K562 (cell line): Measurements from ENCODE around the gene TMEM41A. TPM values are rescaled to one million over a fixed set of nuclear protein-coding genes. Genes with fewer than 3 reads are reported as not detected.

Source experiments
- BHLHE40 ChIP-seq: IDR thresholded peaks from 2 replicates; pipeline ENCODE4 v1.6.1; 2011; ENCODE audit warnings: low read length, improper control_type of control experiment
- CBX8 ChIP-seq: fragments of 200-600 bp; sonication (generic); IDR thresholded peaks from 2 replicates; pipeline ENCODE4 v1.6.1; 2012; ENCODE audit warnings: borderline replicate concordance, mixed run types, low read depth, mild to moderate bottlenecking, moderate library complexity, mixed read lengths, low read length, control low read depth, inconsistent platforms; ENCODE audit not compliant: poor library complexity, severe bottlenecking; ENCODE audit errors: extremely low read depth
- GABPB1 ChIP-seq: sonication (generic); formaldehyde crosslinking; IDR thresholded peaks from 2 replicates; pipeline ENCODE4 v1.8.0; 2022; ENCODE audit warnings: mild to moderate bottlenecking, missing genetic modification reagents
- GABPB2 ChIP-seq: fragments of 250-450 bp; sonication (Bioruptor Pico); conservative IDR thresholded peaks from 2 replicates; pipeline ENCODE4 v1.5.1; 2021; ENCODE audit warnings: mild to moderate bottlenecking
- GATA2 ChIP-seq: sonication (generic); formaldehyde crosslinking; IDR thresholded peaks from 2 replicates; pipeline ENCODE4 v1.4.0; 2020; ENCODE audit warnings: mild to moderate bottlenecking, missing genetic modification reagents
- MAFG ChIP-seq: fragments of 450-650 bp; conservative IDR thresholded peaks from 2 replicates; pipeline ENCODE4 v1.6.1; 2016; ENCODE audit warnings: missing genetic modification characterization, missing compliant biosample characterization
- MEF2A ChIP-seq: IDR thresholded peaks from 2 replicates; pipeline ENCODE4 v1.6.1; 2011; ENCODE audit warnings: low read depth, mild to moderate bottlenecking, low read length, moderate library complexity; ENCODE audit not compliant: control insufficient read depth
- RCOR1 ChIP-seq, 2 experiments: IDR thresholded peaks; 2 replicates each; pipeline ENCODE4 v1.6.1; 2012; ENCODE audit warnings: low read depth in 2 of 2, low read length in 2 of 2, borderline replicate concordance in 1 of 2, improper control_type of control experiment in 1 of 2
- SRSF1 ChIP-seq: fragments of 200-400 bp; formaldehyde crosslinking; IDR thresholded peaks from 2 replicates; pipeline ENCODE4 v1.6.1; 2017; ENCODE audit warnings: mild to moderate bottlenecking, low read depth, low read length, moderate library complexity
- TEAD2 ChIP-seq: fragments of 450-650 bp; IDR thresholded peaks from 2 replicates; pipeline ENCODE4 v1.6.1; 2016; ENCODE audit warnings: missing genetic modification characterization, control low read depth, missing compliant biosample characterization
- U2AF1 ChIP-seq: fragments of 200-400 bp; formaldehyde crosslinking; optimal IDR thresholded peaks from 2 replicates; pipeline ENCODE3; 2017; ENCODE audit warnings: mild to moderate bottlenecking, low read depth, low read length, moderate library complexity
- ZKSCAN8 ChIP-seq: fragments of 200-800 bp; sonication (Bioruptor generic); IDR thresholded peaks from 2 replicates; pipeline ENCODE4 v1.6.1; 2016; ENCODE audit warnings: missing genetic modification characterization, missing compliant biosample characterization
- ZNF239 ChIP-seq: fragments of 250-450 bp; sonication (Bioruptor Pico); IDR thresholded peaks from 2 replicates; pipeline ENCODE4 v1.4.0; 2020; ENCODE audit warnings: mild to moderate bottlenecking
- ZNF354B ChIP-seq: fragments of 250-450 bp; sonication (Bioruptor Pico); IDR thresholded peaks from 2 replicates; pipeline ENCODE4 v1.4.0; 2020
- ZNF589 ChIP-seq: fragments of 200-800 bp; sonication (Bioruptor generic); IDR thresholded peaks from 2 replicates; pipeline ENCODE4 v1.6.1; 2016; ENCODE audit warnings: low read depth, missing genetic modification characterization, missing compliant biosample characterization
- polyA plus RNA-seq, 8 experiments: library from polyadenylated mRNA; depleted of rRNA in 4 of 8; stranded (reverse) in 5 of 8; unstranded in 3 of 8; fragments of >200 nt; fragmentation: Nextera tagmentation in 2 of 8; fragmentation: Illumina TruSeq in 1 of 8; extraction: Ambion mirVana in 2 of 8; extraction: Trizol in 1 of 8; gene quantifications; 2 replicates each; pipeline versions ENCODE4 v1.2.1 to v1.2.3, GENCODE V29; 2011 to 2014; ENCODE audit warnings: inconsistent platforms in 1 of 8, missing spikeins in 1 of 8
- total RNA-seq, 7 experiments: library from RNA; depleted of rRNA in 6 of 7; stranded (reverse); fragments of >200 nt in 6 of 7; fragmentation: Illumina TruSeq in 2 of 7; extraction: Trizol in 2 of 7; gene quantifications; 2 replicates each; pipeline versions ENCODE4 v1.2.1 to v1.2.3, GENCODE V29; 2011 to 2021; ENCODE audit warnings: low replicate concordance in 1 of 7
- TF ChIP-seq, protein P1 (sequence below): fragments of 450-650 bp; IDR thresholded peaks from 2 replicates; pipeline ENCODE4 v1.6.1; 2016; ENCODE audit warnings: low read depth
- TF ChIP-seq, protein P2 (sequence below): fragments of 250-450 bp; sonication (Bioruptor Pico); IDR thresholded peaks from 2 replicates; pipeline ENCODE4 v1.5.0; 2020; ENCODE audit warnings: mild to moderate bottlenecking, borderline replicate concordance

Gene TMEM41A
- total and polyA plus RNA-seq, 9 of the 15 experiments (the other 6 are each of a cell fraction or from before 2014, with no cell fraction given): 22.5 to 65.9 (median 31.5) TPM

DNA sequence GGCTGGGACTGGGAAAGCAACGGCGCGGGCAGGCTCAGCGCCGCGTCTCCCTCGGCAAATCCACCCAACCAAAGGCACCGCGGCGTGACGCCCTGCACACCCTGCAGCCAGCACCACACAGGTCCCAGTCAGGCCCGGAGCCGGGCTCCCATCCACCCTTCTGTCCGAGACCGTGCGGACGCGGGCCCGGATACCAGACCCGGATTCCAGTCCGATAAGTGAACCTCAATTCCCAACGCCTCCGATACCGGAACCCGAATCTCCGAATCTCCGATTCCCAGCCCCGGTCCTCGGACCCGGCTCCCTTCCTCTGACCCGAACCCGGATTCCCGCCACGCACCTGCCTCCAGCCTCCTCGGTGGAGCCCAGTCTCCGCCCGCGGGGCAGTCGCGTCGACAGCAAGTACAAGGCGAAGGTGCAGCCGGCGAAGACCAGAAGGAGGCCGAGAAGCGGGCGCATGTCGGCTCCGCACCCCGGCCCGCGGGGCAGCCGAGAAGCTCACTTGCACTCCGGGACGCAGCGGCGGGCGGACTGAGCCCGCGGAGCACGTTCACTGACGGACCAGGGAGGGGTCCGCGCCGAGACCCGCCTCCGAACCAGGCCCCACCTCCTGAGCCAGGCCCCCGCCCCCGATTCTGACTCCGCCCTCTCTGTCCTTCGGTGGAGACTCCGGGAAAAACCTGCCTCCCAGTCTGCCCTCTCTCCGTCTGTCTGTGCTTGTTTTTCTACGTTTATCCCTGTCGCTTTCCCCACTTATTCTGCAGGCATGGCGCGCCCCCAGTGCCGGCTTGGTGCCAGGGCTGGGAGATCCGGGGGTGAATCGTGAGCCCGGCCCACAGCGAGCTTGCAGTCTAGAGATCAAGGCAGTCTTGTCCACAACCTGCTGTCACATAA lies at the start of gene TMEM41A (continued):
- TF ChIP-seq, protein P1, sequence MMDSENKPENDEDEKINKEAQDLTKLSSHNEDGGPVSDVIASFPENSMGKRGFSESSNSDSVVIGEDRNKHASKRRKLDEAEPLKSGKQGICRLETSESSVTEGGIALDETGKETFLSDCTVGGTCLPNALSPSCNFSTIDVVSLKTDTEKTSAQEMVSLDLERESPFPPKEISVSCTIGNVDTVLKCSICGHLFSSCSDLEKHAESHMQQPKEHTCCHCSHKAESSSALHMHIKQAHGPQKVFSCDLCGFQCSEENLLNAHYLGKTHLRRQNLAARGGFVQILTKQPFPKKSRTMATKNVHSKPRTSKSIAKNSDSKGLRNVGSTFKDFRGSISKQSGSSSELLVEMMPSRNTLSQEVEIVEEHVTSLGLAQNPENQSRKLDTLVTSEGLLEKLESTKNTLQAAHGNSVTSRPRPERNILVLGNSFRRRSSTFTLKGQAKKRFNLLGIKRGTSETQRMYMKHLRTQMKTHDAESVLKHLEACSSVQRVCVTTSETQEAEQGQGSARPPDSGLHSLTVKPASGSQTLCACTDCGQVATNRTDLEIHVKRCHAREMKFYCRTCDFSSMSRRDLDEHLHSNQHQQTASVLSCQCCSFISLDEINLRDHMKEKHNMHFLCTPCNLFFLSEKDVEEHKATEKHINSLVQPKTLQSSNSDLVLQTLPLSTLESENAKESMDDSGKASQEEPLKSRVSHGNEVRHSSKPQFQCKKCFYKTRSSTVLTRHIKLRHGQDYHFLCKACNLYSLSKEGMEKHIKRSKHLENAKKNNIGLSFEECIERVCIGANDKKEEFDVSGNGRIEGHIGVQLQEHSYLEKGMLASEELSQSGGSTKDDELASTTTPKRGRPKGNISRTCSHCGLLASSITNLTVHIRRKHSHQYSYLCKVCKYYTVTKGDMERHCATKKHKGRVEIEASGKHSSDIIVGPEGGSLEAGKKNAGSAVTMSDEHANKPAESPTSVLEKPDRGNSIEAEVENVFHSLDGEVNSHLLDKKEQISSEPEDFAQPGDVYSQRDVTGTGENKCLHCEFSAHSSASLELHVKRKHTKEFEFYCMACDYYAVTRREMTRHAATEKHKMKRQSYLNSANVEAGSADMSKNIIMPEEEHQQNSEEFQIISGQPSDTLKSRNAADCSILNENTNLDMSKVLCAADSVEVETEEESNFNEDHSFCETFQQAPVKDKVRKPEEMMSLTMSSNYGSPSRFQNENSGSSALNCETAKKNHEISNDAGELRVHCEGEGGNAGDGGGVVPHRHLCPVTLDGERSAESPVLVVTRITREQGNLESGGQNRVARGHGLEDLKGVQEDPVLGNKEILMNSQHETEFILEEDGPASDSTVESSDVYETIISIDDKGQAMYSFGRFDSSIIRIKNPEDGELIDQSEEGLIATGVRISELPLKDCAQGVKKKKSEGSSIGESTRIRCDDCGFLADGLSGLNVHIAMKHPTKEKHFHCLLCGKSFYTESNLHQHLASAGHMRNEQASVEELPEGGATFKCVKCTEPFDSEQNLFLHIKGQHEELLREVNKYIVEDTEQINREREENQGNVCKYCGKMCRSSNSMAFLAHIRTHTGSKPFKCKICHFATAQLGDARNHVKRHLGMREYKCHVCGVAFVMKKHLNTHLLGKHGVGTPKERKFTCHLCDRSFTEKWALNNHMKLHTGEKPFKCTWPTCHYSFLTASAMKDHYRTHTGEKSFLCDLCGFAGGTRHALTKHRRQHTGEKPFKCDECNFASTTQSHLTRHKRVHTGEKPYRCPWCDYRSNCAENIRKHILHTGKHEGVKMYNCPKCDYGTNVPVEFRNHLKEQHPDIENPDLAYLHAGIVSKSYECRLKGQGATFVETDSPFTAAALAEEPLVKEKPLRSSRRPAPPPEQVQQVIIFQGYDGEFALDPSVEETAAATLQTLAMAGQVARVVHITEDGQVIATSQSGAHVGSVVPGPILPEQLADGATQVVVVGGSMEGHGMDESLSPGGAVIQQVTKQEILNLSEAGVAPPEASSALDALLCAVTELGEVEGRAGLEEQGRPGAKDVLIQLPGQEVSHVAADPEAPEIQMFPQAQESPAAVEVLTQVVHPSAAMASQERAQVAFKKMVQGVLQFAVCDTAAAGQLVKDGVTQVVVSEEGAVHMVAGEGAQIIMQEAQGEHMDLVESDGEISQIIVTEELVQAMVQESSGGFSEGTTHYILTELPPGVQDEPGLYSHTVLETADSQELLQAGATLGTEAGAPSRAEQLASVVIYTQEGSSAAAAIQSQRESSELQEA: no peak
- peak; percentile 91 for TF ChIP-seq U2AF1
- TF ChIP-seq GABPB1: peak; percentile 98
- TF ChIP-seq TEAD2: no peak
- TF ChIP-seq BHLHE40: peak; percentile 61; the same call in 1 of the 2 replicates
- peak; percentile 28; the same call in 1 of the 2 replicates for TF ChIP-seq ZNF239
- TF ChIP-seq ZNF354B (CRISPR knock-in tag): no peak
- no peak for TF ChIP-seq CBX8
- TF ChIP-seq RCOR1 (IDR thresholded peaks at IDR 0.05; ENCODE audit: borderline replicate concordance in 1 of 2, low read depth in 2 of 2, low read length in 2 of 2): peak in 1 of 2 experiments; percentile 72; a peak in 2 of 4 replicates
- peak; percentile 57; the same call in 1 of the 2 replicates for TF ChIP-seq GATA2 (CRISPR knock-in tag)
- no peak for TF ChIP-seq SRSF1
- TF ChIP-seq, protein P2, sequence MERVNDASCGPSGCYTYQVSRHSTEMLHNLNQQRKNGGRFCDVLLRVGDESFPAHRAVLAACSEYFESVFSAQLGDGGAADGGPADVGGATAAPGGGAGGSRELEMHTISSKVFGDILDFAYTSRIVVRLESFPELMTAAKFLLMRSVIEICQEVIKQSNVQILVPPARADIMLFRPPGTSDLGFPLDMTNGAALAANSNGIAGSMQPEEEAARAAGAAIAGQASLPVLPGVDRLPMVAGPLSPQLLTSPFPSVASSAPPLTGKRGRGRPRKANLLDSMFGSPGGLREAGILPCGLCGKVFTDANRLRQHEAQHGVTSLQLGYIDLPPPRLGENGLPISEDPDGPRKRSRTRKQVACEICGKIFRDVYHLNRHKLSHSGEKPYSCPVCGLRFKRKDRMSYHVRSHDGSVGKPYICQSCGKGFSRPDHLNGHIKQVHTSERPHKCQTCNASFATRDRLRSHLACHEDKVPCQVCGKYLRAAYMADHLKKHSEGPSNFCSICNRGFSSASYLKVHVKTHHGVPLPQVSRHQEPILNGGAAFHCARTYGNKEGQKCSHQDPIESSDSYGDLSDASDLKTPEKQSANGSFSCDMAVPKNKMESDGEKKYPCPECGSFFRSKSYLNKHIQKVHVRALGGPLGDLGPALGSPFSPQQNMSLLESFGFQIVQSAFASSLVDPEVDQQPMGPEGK: no peak
- no peak for TF ChIP-seq GABPB2 (CRISPR knock-in tag)
- 0 out of 2 replicates have a peak, but pooled peaks have one; percentile 59 for TF ChIP-seq ZNF589
- TF ChIP-seq MEF2A: peak; percentile 11; the same call in 1 of the 2 replicates
- TF ChIP-seq ZKSCAN8 (CRISPR knock-in tag): no peak
- TF ChIP-seq MAFG (tag): no peak
